CD1c-positive myeloid dendritic cell (primary cell): ENCODE results near the gene BAZ2B.
A peak's percentile ranks its signal among the peaks of the same experiment; 100 is the strongest.
"Not testable (repeated sequence)": the region's sequence is repeated elsewhere in the genome, so short reads cannot be mapped to it uniquely, and the experiment has no call there.

Experiments
- DNase-seq: peaks from one replicate; pipeline ENCODE4 v3.0.0-alpha.2; 2016; ENCODE audit errors: extremely low spot score

BAZ2B gene

DNA sequence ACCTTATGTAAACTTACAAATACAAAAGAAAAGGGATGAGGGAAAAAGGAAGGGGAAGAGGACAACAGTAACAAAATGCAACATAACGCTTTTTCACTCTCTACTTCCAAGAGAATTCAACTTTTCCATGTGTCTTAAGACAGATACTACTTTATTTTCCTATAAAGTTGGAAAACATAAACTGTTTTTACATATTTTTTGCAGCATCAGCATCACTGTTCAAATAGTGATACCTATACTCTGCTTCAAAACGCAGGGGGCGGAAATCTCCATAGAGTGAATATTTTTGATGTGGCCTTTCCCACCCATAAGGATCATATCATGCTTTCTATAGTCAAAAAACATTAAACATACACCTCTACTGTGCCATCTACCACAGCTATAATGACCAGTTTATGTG is 77.5 kb downstream of the BAZ2B start:
- DNase-seq, result no peak

DNA sequence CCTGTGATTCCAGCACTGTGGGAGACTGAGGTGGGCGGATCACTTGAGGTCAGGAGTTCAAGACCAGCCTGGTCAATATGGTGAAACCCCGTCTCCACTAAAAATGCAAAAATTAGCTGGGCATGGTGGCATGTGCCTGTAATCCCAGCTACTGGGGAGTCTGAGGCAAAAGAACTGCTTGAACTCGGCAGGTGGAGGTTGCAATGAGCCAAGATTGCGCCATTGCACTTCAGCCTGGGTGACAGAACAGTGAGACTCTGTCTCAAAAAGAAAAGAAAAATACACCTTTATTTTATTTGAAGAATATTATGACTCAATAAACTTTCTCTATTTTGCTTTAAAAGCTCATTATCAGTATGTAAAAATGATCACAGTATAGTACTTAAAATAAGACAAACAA is 81.1 kb downstream of the BAZ2B start:
- not testable (repeated sequence) for DNase-seq

- DNase-seq, result no peak
Measured at GRCh38 chr2:159531475-159531874, 84.9 kb downstream of the BAZ2B start.

DNA sequence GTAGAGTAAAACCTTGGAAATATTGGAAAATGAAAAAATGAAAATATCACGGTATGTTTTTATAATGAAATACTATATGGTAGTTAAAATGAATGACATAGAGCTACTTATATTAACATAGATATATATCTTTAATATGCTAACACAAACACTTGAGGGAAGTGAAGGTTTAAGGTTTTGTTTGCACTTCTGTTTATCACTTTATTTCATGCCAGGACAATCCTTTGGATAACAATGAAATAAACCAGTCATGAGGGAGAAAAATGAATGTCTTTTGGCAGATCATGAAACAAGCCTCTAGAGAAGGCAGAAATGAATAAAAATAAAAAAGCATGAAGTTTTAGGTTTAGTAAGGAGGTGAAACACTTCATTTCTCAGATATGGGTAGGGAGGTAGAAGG is 89.9 kb downstream of the BAZ2B start:
- DNase-seq, result no peak

GRCh38 chr2:159525012-159525411 is 91.3 kb downstream of the BAZ2B start:
- DNase-seq, result no peak

DNA sequence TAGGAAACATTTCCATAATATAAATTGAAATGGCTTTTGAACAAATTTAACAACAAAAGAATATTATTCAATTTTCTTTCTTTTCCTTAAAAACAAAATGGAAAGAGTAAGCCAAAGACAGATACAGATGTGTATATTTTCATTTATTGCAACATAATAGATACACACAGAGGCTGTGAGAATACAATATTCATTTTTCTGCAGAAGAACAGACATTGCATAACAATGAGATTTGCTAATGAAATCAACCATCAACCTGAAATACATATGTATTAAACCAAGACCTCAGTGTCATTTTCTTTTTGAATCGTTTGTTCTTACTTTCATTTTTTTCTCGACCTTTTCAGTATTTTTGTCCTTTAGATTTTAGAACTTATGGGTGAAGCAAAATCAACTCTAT is 95.1 kb downstream of the BAZ2B start:
- no peak for DNase-seq

- no peak for DNase-seq
Measured at GRCh38 chr2:159518321-159519005, 97.9 kb downstream of the BAZ2B start.

DNA sequence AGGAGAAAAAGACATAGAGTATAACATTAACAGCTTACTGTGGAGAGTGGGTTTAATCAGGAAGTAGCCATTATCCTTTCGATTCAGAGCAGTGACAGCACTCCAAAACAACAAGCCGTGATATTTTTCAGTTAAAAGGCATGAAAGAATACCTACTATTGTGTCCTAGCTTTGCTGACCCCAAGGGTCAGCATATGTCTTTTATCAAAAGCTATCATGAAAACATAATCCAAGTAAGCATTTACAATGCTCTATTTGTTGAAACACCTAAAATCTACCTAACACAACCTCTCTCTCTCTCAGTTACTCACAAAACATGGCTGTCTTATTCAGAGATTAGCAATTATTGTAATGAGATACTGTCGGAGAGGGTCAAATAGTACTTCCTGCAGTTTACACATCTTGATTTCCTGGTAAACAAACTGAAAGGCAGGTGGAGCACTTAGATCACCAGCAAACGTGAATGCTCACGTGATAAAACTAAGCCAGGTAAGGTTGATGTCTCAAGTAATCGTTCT is 100.0 kb downstream of the BAZ2B start:
- DNase-seq, result peak; percentile 55

GRCh38 chr2:159515441-159515840 is 100.9 kb downstream of the BAZ2B start:
- DNase-seq, result peak; percentile 47

DNA sequence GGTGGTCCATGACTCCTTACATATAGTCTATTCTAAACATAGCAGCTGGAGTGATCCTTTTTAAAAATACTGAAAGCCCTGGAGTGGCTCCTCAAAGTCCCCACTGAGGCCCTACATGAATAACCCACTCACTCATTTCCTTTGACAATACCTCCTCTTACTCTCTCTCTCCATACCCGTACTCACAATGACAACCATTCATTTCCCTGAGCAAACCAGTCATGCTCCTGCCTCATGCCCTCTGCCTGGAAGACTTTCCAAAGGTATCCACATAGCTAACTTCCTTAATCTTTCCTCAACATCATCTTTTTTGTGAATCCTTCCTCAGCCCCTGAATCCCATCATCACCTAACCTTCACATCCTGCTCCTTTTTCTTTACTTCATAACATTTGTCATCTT is 102.6 kb downstream of the BAZ2B start:
- DNase-seq, result no peak

GRCh38 chr2:159508140-159508539 is 108.2 kb downstream of the BAZ2B start:
- no peak for DNase-seq

DNA sequence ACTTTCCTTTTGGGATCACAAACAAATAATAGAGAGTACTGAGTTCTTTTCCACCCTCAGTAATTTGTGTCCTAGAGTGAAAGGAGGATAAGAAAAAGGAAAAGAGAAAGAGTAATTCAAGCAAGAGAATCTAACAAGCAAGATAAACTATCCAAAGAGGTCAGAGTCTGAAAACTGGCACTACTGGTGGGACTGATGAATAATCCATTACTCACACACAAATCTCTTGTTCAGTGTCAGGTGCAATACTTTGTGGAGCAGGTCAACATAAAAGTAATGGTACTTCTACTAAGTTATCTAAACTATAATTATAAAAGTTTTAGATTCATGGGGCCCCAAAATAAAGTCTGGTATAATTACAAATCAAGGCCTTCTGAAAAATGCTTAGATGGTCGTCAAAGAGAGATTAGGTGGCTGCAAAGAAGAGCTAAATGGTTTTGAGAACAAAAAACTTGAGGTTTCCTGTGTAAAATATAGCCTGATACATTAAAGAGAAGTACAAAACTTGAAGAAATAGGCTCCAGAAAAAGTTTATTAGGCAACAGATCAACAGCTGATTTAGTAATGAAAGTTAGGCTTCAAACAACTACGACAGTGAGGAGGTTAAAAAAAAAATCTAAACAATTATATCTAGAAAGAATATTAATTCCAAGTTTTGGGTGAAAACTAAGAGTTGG is 109.4 kb downstream of the BAZ2B start:
- no peak for DNase-seq

GRCh38 chr2:159506202-159506601 is 110.1 kb downstream of the BAZ2B start:
- no peak for DNase-seq

DNA sequence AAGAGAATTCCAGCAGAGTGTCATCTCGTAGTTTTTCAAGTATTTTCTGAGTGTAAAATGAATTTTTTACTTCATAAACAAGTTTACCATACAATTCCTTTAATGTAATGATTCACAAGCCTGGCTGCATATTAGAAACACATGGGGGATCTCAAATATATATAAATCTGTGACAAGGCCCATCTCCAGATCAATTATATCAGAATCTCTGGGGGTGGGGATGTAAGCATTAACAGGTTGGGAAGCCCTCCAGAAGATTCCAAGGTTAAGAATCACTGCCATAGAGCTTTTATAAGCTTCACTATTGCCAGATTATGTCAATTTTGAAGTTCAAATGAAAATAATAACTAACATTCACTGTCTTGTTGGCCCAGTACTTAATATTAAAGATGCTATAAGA is 111.2 kb downstream of the BAZ2B start:
- DNase-seq, result no peak

DNA sequence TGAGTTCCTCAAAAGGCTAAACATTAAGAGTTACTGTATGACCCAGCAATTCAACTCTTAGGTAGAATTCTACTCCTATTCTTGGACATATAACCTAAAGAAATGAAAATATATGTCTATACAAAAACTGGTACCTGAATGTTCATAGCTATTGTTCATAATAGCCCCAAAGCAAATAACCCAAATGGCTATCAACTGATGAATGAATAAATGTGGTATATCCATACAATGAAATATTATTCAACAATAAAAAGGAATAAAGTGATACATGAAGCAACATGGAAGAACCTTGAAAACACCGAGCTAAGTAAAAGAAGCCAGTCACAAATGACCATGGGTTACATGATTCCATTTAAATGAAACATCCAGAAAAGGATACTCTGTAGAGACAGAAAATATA is 114.6 kb downstream of the BAZ2B start:
- no peak for DNase-seq

DNA sequence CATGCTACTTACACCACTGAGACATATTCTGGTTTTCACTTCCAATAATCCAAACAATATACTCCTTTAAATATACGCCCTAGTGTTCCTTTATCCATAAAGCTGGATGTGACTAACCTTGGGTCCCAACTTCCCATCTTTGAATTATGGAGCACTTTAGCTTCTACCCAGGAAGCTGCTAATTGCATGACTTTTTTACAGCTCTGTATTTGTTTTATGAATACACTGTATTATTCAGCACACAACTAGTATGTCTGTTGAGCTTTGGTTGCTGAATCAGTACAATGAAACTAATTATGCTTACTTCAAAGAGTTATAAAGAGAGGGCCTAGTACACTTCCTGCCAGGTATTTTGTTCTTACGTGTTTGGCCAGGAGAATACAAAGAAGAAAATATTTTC is 118.5 kb downstream of the BAZ2B start:
- peak; percentile 5 for DNase-seq

- peak; percentile 87 for DNase-seq
Measured at GRCh38 chr2:159497256-159497655, 119.1 kb downstream of the BAZ2B start.

DNA sequence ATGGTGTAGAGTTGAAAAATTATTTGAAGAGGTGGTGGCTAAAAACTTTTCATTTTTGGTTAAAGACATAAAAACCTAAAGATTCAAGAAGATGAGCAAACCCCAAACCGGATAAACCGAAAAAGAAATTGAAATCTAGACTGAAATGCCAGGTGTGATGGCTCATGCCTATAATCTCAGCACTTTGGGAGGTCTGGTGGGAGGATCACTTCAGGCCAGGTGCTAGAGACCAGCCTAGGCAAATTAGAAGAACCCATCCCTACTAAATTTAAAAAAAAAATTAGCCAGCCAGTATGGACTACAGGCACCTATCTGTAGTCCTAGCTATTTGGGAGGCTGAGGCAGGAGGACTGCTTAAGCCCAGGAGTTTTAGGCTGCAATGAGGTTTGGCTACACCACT is 126.9 kb downstream of the BAZ2B start:
- no peak for DNase-seq

- no peak for DNase-seq
Measured at GRCh38 chr2:159484532-159484931, 131.8 kb downstream of the BAZ2B start.

DNA sequence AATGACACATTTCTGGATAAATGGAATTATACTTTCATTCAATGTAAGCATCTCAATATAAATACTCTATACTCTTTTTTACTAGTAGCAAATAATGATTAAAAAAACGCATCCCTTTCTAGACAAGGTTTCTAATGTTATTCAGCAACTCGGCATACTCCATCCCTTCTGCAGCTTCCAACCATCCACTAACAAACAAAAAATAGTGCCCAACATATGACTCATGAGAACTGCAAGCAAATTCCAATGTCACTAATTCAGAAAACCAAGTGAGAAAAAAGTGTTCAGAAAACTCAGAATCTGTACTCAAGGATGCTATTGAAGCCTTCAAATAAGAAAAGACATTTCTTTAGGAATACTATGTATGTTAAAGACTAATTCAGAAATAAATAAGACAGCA is 140.0 kb downstream of the BAZ2B start:
- no peak for DNase-seq

DNA sequence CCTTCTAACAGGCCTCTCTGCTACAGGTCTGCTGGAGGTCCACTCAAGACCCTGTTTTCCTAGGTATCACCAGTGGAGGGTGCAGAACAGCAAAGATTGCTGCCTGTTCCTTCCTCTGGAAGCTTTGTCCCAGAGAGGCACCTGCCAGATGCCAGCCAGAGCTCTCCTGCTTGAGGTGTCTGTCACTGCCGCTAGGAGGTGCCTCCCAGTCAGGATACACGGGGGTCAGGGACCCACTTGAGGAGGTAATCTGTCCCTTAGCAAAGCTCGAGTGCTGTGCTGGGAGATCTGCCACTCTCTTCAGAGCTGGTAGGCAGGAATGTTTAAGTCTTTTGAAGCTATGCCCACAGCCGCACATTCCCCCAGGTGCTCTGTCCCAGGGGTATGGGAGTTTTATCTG is 140.6 kb downstream of the BAZ2B start:
- no peak for DNase-seq

- DNase-seq, result no peak
Measured at GRCh38 chr2:159471340-159471739, 145.0 kb downstream of the BAZ2B start.

DNA sequence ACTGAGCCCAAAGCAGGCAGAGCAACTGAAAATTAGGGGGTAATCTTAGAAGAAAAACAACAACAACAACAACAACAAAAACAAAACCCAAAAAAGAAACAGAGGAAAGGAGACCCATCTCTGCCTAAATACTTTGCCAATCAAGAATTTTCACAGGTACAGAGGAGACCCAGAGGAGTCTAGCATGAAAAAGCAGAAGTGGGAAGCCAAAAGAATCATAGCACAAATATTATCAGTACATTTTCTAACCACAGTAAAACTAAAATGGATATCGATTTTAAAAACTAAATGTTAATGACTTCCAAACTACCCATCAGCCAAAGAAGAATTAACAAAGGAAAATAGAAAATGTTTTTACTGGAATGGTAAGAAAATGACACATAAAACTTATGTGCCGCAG is 148.1 kb downstream of the BAZ2B start:
- DNase-seq, result no peak

DNA sequence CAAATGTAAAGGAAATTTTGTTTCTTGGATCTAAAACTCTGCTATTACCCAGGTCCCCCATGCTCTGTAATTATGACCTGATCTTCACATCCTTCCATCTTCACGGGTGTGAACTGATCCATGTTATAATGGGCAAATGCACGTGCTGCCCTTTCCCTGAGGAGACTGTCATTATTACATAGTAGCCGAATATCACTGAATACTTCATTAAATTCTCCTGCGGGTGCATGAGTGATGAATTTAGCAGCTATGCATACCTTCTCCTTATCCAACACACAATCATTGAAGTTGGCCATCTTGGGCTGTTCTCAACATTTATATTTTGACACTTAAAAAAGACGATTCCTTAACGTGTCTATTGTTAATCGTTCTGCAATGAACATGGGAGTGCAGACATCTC is 153.4 kb downstream of the BAZ2B start:
- no peak for DNase-seq
